ENCODE data around the gene SAMD11.

- TF ChIP-seq CTCF (conservative IDR thresholded peaks at IDR 0.05 in 1 of 2, IDR thresholded peaks at IDR 0.05 in 1 of 2; ENCODE audit: extremely low read depth in 1 of 2, insufficient read depth in 1 of 2, low read depth in 1 of 2, low read length in 2 of 2): no peak
- no peak for TF ChIP-seq EZH2 (IDR thresholded peaks at IDR 0.05; ENCODE audit: borderline replicate concordance, low read length)
Observed at GRCh38 chr1:980602-981395, 57.1 kb downstream of the SAMD11 start.

Measured in mammary epithelial cell (primary cell).